AG09309 (cell line): Measurements from ENCODE around the gene POU2F1.

Experiments
- DNase-seq: peaks from one replicate; pipeline ENCODE4 v3.0.0-alpha.2; 2010; ENCODE audit warnings: low read depth
- H3K4me3 ChIP-seq: 2 replicates; pipeline ENCODE4 v1.5.1; 2011; ENCODE audit warnings: mild to moderate bottlenecking, low read depth, low read length, moderate library complexity; ENCODE audit not compliant: control insufficient read depth
- TF ChIP-seq, protein P1 (sequence below): IDR thresholded peaks from 2 replicates; pipeline ENCODE4 v1.5.1; 2011; ENCODE audit warnings: mild to moderate bottlenecking, low read depth, low read length, inconsistent platforms; ENCODE audit not compliant: insufficient read depth, control insufficient read depth; ENCODE audit errors: missing control alignments

POU2F1 gene

DNA sequence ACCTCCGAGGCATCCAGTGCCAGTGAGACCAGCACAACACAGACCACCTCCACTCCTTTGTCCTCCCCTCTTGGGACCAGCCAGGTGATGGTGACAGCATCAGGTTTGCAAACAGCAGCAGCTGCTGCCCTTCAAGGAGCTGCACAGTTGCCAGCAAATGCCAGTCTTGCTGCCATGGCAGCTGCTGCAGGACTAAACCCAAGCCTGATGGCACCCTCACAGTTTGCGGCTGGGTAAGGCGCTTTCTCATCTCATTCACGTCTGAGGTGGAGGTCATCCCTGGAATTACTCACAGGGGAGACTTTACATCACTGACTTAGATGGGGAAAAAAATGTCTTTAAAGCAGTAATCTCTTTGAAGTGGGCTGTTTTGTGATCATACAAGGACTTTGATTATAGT, 191.4 kb downstream of the POU2F1 start:
- no peak overlapping the region for H3K4me3 ChIP-seq
- DNase-seq = no peak
- TF ChIP-seq, protein P1, sequence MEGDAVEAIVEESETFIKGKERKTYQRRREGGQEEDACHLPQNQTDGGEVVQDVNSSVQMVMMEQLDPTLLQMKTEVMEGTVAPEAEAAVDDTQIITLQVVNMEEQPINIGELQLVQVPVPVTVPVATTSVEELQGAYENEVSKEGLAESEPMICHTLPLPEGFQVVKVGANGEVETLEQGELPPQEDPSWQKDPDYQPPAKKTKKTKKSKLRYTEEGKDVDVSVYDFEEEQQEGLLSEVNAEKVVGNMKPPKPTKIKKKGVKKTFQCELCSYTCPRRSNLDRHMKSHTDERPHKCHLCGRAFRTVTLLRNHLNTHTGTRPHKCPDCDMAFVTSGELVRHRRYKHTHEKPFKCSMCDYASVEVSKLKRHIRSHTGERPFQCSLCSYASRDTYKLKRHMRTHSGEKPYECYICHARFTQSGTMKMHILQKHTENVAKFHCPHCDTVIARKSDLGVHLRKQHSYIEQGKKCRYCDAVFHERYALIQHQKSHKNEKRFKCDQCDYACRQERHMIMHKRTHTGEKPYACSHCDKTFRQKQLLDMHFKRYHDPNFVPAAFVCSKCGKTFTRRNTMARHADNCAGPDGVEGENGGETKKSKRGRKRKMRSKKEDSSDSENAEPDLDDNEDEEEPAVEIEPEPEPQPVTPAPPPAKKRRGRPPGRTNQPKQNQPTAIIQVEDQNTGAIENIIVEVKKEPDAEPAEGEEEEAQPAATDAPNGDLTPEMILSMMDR = no peak

DNA sequence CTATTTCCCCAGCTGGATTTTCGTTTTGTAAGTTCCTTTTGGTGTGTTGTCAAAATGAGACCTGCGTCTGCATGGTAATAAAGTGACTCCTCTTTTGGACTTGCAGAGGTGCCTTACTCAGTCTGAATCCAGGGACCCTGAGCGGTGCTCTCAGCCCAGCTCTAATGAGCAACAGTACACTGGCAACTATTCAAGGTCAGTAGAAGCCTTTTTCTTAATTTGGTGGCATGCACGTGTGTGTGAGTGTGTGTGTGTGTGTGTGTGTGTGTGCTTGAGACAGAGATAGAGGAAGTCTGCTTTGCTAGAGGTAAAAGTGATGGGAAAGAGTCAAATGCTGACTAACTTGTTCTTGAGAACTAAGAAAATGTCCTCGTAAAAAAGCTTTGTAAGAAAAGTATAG, 192.2 kb downstream of the POU2F1 start:
- TF ChIP-seq, protein P1 = no peak
- DNase-seq = no peak

DNA sequence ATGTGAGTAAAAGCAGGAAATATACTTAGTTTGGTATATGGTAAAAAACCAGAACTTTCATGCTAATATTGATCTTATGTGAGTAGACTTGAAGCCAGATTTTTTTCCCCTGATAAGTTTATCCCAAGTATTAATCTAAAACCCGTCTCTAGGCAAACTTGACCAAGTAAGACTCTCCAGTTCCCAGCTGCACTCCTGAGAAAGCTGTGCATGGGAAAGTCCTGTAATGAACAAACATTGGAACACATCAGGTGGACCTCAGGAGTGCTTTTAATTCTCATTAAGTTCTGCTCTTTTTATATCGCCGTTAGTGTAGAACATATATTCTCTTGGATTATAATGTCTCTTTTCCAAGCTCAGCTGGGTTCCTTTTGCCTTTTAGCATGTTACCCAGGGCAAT, 192.6 kb downstream of the POU2F1 start:
- no peak for DNase-seq
- no peak overlapping the region for H3K4me3 ChIP-seq
- TF ChIP-seq, protein P1 = no peak

More for the DNA sequence above, 192.2 kb downstream of the POU2F1 start:
- no peak overlapping the region for H3K4me3 ChIP-seq

DNA sequence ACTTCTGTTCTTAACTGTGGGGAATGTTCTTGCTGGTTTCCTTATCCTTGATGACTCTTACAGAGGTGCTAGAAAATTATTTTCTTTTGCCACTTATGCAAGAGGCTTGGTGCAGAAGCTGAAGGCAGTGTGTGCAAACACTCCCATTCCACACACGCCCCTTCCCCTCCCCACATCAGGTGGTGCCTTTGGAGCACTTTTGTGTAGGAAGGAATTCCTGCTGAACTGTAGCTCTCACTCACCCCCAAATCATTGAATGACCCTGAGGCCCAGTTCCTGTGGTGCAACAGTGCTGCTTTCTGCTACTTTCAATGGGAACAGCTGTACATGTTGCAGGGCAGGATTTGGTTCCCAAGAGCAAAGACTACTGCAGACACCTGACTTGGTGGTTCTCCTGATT, 195.8 kb downstream of the POU2F1 start:
- TF ChIP-seq, protein P1 = no peak
- H3K4me3 ChIP-seq = no peak overlapping the region
- DNase-seq = no peak

DNA sequence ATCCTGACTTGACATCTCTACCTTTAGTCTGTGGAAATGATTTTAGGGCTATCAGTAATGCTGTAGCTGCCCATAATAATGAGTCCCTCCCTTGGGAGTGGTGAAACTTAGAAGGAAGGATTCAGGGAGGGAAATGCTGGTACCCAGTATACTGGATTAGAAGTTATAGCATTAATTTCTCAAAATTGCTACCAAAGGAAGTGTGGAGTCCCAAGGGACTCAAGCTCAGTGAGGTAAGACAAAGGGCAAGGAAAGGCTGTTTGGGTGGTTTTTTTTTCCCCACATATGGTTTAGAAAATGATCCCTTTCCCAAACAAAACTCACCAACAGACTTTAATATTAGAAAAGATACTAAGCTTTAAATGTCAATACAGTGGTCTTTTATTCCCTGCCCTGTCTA, 197.7 kb downstream of the POU2F1 start:
- DNase-seq = no peak
- TF ChIP-seq, protein P1 = no peak
- no peak overlapping the region for H3K4me3 ChIP-seq

DNA sequence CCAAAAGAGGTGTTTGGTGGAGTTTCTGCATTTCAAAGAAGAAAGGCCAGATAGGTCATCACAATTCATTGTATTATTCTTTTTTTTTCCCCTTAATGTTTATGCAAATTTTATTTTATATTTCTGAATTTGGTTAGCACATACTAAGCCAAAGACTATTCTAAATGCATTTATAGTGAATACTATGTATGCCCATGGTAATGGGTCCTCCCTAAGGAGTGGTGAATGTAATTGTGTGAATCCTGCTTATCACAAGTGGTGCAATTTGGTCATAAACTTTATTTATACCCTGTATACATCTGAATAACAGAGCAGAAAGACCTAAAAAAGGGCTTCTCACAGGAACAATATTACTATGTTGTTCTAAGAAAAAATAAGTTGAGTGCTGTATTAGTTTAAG, 198.6 kb downstream of the POU2F1 start:
- TF ChIP-seq, protein P1 = no peak
- no peak for DNase-seq
- no peak overlapping the region for H3K4me3 ChIP-seq

DNA sequence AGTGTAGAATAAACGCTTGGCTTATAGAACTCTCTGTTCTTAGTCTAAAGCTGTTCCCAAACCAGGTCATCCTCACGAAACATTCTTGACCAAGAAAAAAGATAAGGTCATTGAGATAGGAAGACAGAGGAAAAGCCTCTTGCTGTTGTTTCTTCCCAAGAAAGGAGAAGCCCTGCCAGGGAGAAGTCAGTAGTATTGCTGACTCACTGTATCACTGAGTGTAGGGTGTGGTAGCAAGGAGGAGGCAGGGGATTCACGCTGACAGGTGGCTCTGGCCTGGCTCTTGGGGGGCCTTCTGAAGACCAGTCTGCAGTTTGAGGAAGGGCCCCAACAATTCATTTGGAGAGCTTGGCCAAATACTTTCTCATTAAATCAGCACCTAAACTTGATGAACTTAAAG, 199.8 kb downstream of the POU2F1 start:
- H3K4me3 ChIP-seq = no peak overlapping the region
- TF ChIP-seq, protein P1 = no peak
- no peak for DNase-seq
